Vagina (tissue), 2 donors: Measurements from ENCODE around the gene CATSPERD. TPM values are rescaled to one million over a fixed set of nuclear protein-coding genes. Genes with fewer than 3 reads are reported as not detected.

Experiments used
- DNase-seq, 2 donors: peaks; one replicate each; pipeline ENCODE4 v3.0.0-alpha.2; 2017; ENCODE audit errors: extremely low spot score in 2 of 2
- H3K27ac ChIP-seq: fragments of 200-600 bp; sonication (generic); one replicate; pipeline ENCODE4 v1.5.1; 2019
- H3K27me3 ChIP-seq: fragments of 200-600 bp; sonication (generic); one replicate; pipeline ENCODE4 v1.5.1; 2019
- H3K36me3 ChIP-seq, 2 donors: fragments of 200-600 bp; sonication (generic); one replicate each; pipeline ENCODE4 v1.5.1; 2017 to 2019
- H3K4me1 ChIP-seq: fragments of 200-600 bp; sonication (generic); one replicate; pipeline ENCODE4 v1.5.1; 2019
- H3K4me3 ChIP-seq, 2 donors: fragments of 200-600 bp; sonication (generic); 1 replicate in 1 of 2; 2 replicates in 1 of 2; pipeline ENCODE4 v1.5.1; 2016 to 2019
- H3K9me3 ChIP-seq: fragments of 200-600 bp; sonication (generic); one replicate; pipeline ENCODE4 v1.5.1; 2019
- CTCF ChIP-seq, 3 experiments: fragments of 450-650 bp in 2 of 3; fragments of 200-600 bp in 1 of 3; sonication (generic) in 1 of 3; IDR thresholded peaks; one replicate each; pipeline ENCODE4 v1.5.1; 2017 to 2019; ENCODE audit warnings: antibody characterized with exemption in 3 of 3, mild to moderate bottlenecking in 2 of 3, moderate library complexity in 2 of 3
- POLR2A ChIP-seq, 2 donors: fragments of 450-650 bp; IDR thresholded peaks; one replicate each; pipeline ENCODE4 v1.6.1; 2017; ENCODE audit warnings: antibody characterized with exemption in 2 of 2, mild to moderate bottlenecking in 2 of 2, moderate library complexity in 2 of 2
- POLR2AphosphoS5 ChIP-seq, 2 donors: sonication (generic); formaldehyde crosslinking; IDR thresholded peaks; one replicate each; pipeline ENCODE4 v1.9.0; 2017; ENCODE audit warnings: antibody characterized with exemption in 2 of 2, mild to moderate bottlenecking in 2 of 2, low read depth in 1 of 2; ENCODE audit not compliant: insufficient read depth in 1 of 2
- intact Hi-C: fragments of 100-400 bp; cut with DNase I; formaldehyde crosslinking; loops from one replicate; pipeline ENCODE4 v1.15.1; 2023
- total RNA-seq: library from RNA; depleted of rRNA; stranded (reverse); fragments of >200 nt; gene quantifications from one replicate; pipeline ENCODE4 v1.2.3, GENCODE V29; 2016

CATSPERD gene
- total RNA-seq, 1 donor from 2014 or later = not detected

GRCh38 chr19:5681391-5682106 is 38.9 kb upstream of the CATSPERD start:
- Histone ChIP-seq H3K27me3 (no peaks in the 10 kb centered on the region), H3K4me1 (peaks cover 26% of the 10 kb centered on the region), H3K9me3 (no peaks in the 10 kb centered on the region), H3K36me3 (no peaks in the 10 kb centered on the region), H3K4me3 (peak overlapping the region; percentile 85 to 96), H3K27ac (no peak overlapping the region)
- no peak for DNase-seq
- TF ChIP-seq POLR2A (IDR thresholded peaks at IDR 0.05) (no peak), CTCF (IDR thresholded peaks at IDR 0.05) (no peak), POLR2AphosphoS5 (IDR thresholded peaks at IDR 0.05; ENCODE audit: insufficient read depth in 1 of 2, low read depth in 1 of 2) (no peak)
- intact Hi-C loops = no loop called here

GRCh38 chr19:5682107-5682482 is 38.3 kb upstream of the CATSPERD start:
- H3K9me3 ChIP-seq = no peaks in the 10 kb centered on the region
- H3K4me1 ChIP-seq = peaks cover 26% of the 10 kb centered on the region
- no peak for DNase-seq
- H3K27ac ChIP-seq = no peak overlapping the region
- no peaks in the 10 kb centered on the region for H3K36me3 ChIP-seq
- H3K4me3 ChIP-seq = no peak overlapping the region
- no peaks in the 10 kb centered on the region for H3K27me3 ChIP-seq
- intact Hi-C loops = no loop called here
- TF ChIP-seq POLR2A (IDR thresholded peaks at IDR 0.05) = no peak
- no peak for TF ChIP-seq CTCF (IDR thresholded peaks at IDR 0.05)
- no peak for TF ChIP-seq POLR2AphosphoS5 (IDR thresholded peaks at IDR 0.05; ENCODE audit: insufficient read depth in 1 of 2, low read depth in 1 of 2)

GRCh38 chr19:5683177-5683886 is 37.1 kb upstream of the CATSPERD start:
- intact Hi-C loops = no loop called here
- no peak overlapping the region for H3K4me3 ChIP-seq
- H3K9me3 ChIP-seq = no peaks in the 10 kb centered on the region
- no peak overlapping the region for H3K27ac ChIP-seq
- peaks cover 31% of the 10 kb centered on the region for H3K4me1 ChIP-seq
- TF ChIP-seq POLR2A (IDR thresholded peaks at IDR 0.05) (no peak), CTCF (IDR thresholded peaks at IDR 0.05) (no peak), POLR2AphosphoS5 (IDR thresholded peaks at IDR 0.05; ENCODE audit: insufficient read depth in 1 of 2, low read depth in 1 of 2) (no peak)
- H3K27me3 ChIP-seq = no peaks in the 10 kb centered on the region
- no peaks in the 10 kb centered on the region for H3K36me3 ChIP-seq
- DNase-seq = no peak

- intact Hi-C loops = loop anchor here (5.0 kb wide), 1 partner anchor 63 kb away; the partner anchor contains the start of genes SAFB and SAFB2
- Histone ChIP-seq H3K27me3 (no peaks in the 10 kb centered on the region), H3K36me3 (no peaks in the 10 kb centered on the region), H3K9me3 (no peaks in the 10 kb centered on the region), H3K27ac (no peak overlapping the region), H3K4me3 (no peak overlapping the region), H3K4me1 (peaks cover 20% of the 10 kb centered on the region)
- no peak for DNase-seq
- TF ChIP-seq POLR2A (IDR thresholded peaks at IDR 0.05) = no peak
- TF ChIP-seq CTCF (IDR thresholded peaks at IDR 0.05) = no peak
- TF ChIP-seq POLR2AphosphoS5 (IDR thresholded peaks at IDR 0.05; ENCODE audit: insufficient read depth in 1 of 2, low read depth in 1 of 2) = no peak
These were observed 35.6 kb upstream of the CATSPERD start for GRCh38 chr19:5684694-5685430.
